Measurements from ENCODE around the gene EPHA2. TPM values are rescaled to one million over a fixed set of nuclear protein-coding genes. Genes with fewer than 3 reads are reported as not detected.

Gene EPHA2
- total RNA-seq, 4 donors from 2014 or later: 30.0 to 66.9 (median 35.9) TPM

DNA sequence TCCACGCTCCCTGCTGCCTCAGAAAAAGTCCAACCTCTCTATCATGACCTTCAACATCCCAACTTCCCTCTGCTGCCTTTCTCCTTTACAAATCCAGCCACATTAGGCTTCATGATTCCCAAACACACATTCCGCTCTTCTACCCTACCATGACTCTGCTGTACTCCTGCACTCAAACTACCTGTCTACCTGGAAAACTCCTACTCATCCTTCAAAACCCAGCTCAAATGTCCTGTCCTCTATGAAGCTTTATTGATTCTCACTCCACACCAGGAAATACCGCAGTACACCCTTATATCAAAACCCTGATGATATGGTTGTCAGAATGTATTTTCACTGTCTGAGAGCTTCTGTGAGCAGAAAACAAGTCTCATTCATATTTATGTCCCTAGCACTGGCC lies 47.7 kb upstream of the EPHA2 start:
- H3K9me3 ChIP-seq: no peaks in the 10 kb centered on the region
- H3K4me1 ChIP-seq: peaks cover 0 to 36% (median 5%) of the 10 kb centered on the region in 4 donors
- WGBS, 2 donors: 65 to 81% methylated on average over 3 of the region's 3 CpGs
- no peaks in the 10 kb centered on the region for H3K27me3 ChIP-seq
- no peak overlapping the region for H3K4me3 ChIP-seq
- TF ChIP-seq CTCF (IDR thresholded peaks at IDR 0.05): no peak
- no peak for TF ChIP-seq EP300 (IDR thresholded peaks at IDR 0.05)
- peaks cover 0 to 31% (median 0%) of the 10 kb centered on the region in 3 donors for H3K36me3 ChIP-seq
- no peak overlapping the region for H3K27ac ChIP-seq
- DNase-seq (ENCODE audit: low spot score in 2 of 2): no peak

GRCh38 chr1:16202281-16203210 lies 46.7 kb upstream of the EPHA2 start:
- Histone ChIP-seq H3K27ac (peak overlapping the region in 1 of 4 donors; percentile 6), H3K4me3 (no peak overlapping the region), H3K27me3 (no peaks in the 10 kb centered on the region), H3K4me1 (peaks cover 0 to 27% (median 5%) of the 10 kb centered on the region in 4 donors), H3K9me3 (no peaks in the 10 kb centered on the region), H3K36me3 (peaks cover 0 to 36% (median 0%) of the 10 kb centered on the region in 3 donors)
- no peak for DNase-seq (ENCODE audit: low spot score in 2 of 2)
- TF ChIP-seq POLR2A (IDR thresholded peaks at IDR 0.05) (no peak), EP300 (IDR thresholded peaks at IDR 0.05) (no peak), CTCF (IDR thresholded peaks at IDR 0.05) (no peak)
- 73 to 74% methylated on average over 19 to 24 of the region's 24 CpGs for WGBS, 2 donors

DNA sequence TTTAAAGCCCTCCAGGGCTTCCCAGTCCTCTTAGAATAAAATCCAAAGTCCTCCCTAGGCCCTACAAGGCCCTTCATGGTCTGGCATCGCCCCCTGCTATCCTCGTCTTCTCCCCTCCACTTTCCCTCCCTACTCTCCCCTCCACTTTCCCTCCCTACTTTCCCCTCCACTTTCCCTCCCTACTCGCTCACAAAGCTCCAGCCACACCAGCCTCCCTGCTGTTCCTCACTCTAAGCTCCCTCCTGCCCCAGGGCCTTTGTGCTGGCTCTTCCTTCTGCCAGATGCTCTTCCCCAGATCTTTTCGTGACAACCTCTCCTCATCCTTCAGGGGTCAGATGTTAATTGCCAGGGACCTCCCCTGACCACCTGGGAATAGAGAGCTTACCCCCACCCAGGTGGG lies 43.8 kb upstream of the EPHA2 start:
- Histone ChIP-seq H3K4me1 (peaks cover 0 to 9% (median 0%) of the 10 kb centered on the region in 4 donors), H3K4me3 (no peak overlapping the region), H3K36me3 (peaks cover 0 to 33% (median 0%) of the 10 kb centered on the region in 3 donors), H3K9me3 (no peaks in the 10 kb centered on the region), H3K27ac (no peak overlapping the region), H3K27me3 (no peaks in the 10 kb centered on the region)
- TF ChIP-seq POLR2A (IDR thresholded peaks at IDR 0.05) (no peak), EP300 (IDR thresholded peaks at IDR 0.05) (no peak), CTCF (IDR thresholded peaks at IDR 0.05) (no peak)
- 78 to 85% methylated on average over 4 of the region's 4 CpGs for WGBS, 2 donors
- DNase-seq (ENCODE audit: low spot score in 2 of 2): no peak

GRCh38 chr1:16199157-16199501 lies 43.3 kb upstream of the EPHA2 start:
- DNase-seq (ENCODE audit: low spot score in 2 of 2): no peak
- TF ChIP-seq CTCF (IDR thresholded peaks at IDR 0.05) (no peak), POLR2A (IDR thresholded peaks at IDR 0.05) (no peak), EP300 (IDR thresholded peaks at IDR 0.05) (no peak)
- H3K4me3 ChIP-seq: no peak overlapping the region
- 67 to 80% methylated on average over 1 of the region's 1 CpG for WGBS, 2 donors
- peaks cover 0 to 31% (median 0%) of the 10 kb centered on the region in 3 donors for H3K36me3 ChIP-seq
- H3K9me3 ChIP-seq: no peaks in the 10 kb centered on the region
- H3K4me1 ChIP-seq: peaks cover 0 to 9% (median 0%) of the 10 kb centered on the region in 4 donors
- H3K27ac ChIP-seq: no peak overlapping the region
- H3K27me3 ChIP-seq: no peaks in the 10 kb centered on the region

DNA sequence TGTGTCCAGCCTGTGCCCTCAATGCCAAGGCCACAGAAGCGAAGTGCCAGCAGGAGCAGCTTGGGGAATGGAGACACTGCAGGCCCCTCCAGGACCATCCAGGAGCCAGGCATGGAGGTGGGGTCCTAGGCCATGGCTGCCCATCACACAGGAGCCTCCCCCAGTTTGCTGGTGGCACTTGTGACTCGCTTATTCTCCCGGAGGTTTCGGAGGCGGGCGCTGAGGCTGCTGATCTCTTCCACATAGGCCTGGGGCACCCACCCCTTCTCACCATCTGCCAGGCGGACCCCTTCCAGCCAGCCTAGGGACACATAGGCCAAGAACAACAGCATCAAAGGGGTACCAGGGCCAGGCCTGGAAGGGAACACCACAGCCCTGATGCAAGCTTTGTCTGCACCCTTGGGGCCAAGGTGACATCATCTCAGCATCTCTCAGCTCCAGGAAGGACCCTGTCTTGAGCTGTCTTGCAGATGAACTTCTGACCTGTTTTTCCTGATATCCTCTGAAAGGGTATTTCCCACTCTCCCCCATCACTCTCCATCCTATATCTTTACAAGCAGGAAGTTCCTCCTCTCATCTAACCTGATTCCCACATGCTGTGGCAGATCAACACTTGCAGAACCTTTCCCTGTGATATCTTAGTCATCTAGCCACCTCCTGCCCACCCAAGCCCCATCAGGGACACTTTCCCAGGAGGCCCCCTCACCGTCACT lies 42.7 kb upstream of the EPHA2 start:
- Histone ChIP-seq H3K36me3 (peaks cover 0 to 31% (median 0%) of the 10 kb centered on the region in 3 donors), H3K4me1 (peaks cover 0 to 9% (median 0%) of the 10 kb centered on the region in 4 donors), H3K4me3 (no peak overlapping the region), H3K27me3 (no peaks in the 10 kb centered on the region), H3K9me3 (no peaks in the 10 kb centered on the region), H3K27ac (no peak overlapping the region)
- DNase-seq (ENCODE audit: low spot score in 2 of 2): no peak
- 93 to 95% methylated on average over 8 of the region's 8 CpGs for WGBS, 2 donors
- TF ChIP-seq EP300 (IDR thresholded peaks at IDR 0.05): no peak
- TF ChIP-seq CTCF (IDR thresholded peaks at IDR 0.05): no peak
- no peak for TF ChIP-seq POLR2A (IDR thresholded peaks at IDR 0.05)

Measured in tibial nerve (tissue), 4 donors.